Stromal cell of bone marrow (primary cell): ENCODE measurements around the gene OPCML.

Source experiments
- DNase-seq: peaks from one replicate; pipeline ENCODE4 v3.0.0-alpha.2; 2012; ENCODE audit warnings: low read depth

Gene OPCML

GRCh38 chr11:132549561-132549960, 982.7 kb downstream of the OPCML start:
- no peak for DNase-seq

GRCh38 chr11:132549001-132549400, 983.3 kb downstream of the OPCML start:
- no peak for DNase-seq

GRCh38 chr11:132544007-132544406, 988.3 kb downstream of the OPCML start:
- no peak for DNase-seq

- DNase-seq: no peak
Measured at GRCh38 chr11:132541794-132542193, 990.5 kb downstream of the OPCML start.

GRCh38 chr11:132540581-132540980, 991.7 kb downstream of the OPCML start:
- no peak for DNase-seq

- peak; percentile 11 for DNase-seq
Measured at GRCh38 chr11:132539590-132540368, 992.5 kb downstream of the OPCML start.

- no peak for DNase-seq
Measured at GRCh38 chr11:132538642-132539041, 993.7 kb downstream of the OPCML start.

GRCh38 chr11:132535830-132536229, 996.5 kb downstream of the OPCML start:
- DNase-seq: no peak

GRCh38 chr11:132531921-132532320, 1000.4 kb downstream of the OPCML start:
- no peak for DNase-seq

- peak; percentile 17 for DNase-seq
Measured at GRCh38 chr11:132528181-132528580, 1004.1 kb downstream of the OPCML start.

- no peak for DNase-seq
Measured at GRCh38 chr11:132523929-132524328, 1008.4 kb downstream of the OPCML start.

- no peak for DNase-seq
Measured at GRCh38 chr11:132520199-132520598, 1012.1 kb downstream of the OPCML start.

- no peak for DNase-seq
Measured at GRCh38 chr11:132519241-132519815, 1013.0 kb downstream of the OPCML start.

- no peak for DNase-seq
Measured at GRCh38 chr11:132504501-132505041, 1027.7 kb downstream of the OPCML start.

- no peak for DNase-seq
Measured at GRCh38 chr11:132501356-132501755, 1030.9 kb downstream of the OPCML start.

- DNase-seq: no peak
Measured at GRCh38 chr11:132499661-132500060, 1032.6 kb downstream of the OPCML start.

- DNase-seq: no peak
Measured at GRCh38 chr11:132496341-132496740, 1036.0 kb downstream of the OPCML start.

- DNase-seq: no peak
Measured at GRCh38 chr11:132493801-132494200, 1038.5 kb downstream of the OPCML start.

- peak; percentile 32 for DNase-seq
Measured at GRCh38 chr11:132490978-132491377, 1041.3 kb downstream of the OPCML start.

GRCh38 chr11:132486060-132486459, 1046.2 kb downstream of the OPCML start:
- no peak for DNase-seq

- DNase-seq: no peak
Measured at GRCh38 chr11:132475026-132475425, 1057.3 kb downstream of the OPCML start.

GRCh38 chr11:132472411-132473172, 1059.7 kb downstream of the OPCML start:
- peak; percentile 67 for DNase-seq

GRCh38 chr11:132471466-132471865, 1060.8 kb downstream of the OPCML start:
- no peak for DNase-seq
